Measurements from ENCODE around the gene AREL1. TPM values are rescaled to one million over a fixed set of nuclear protein-coding genes. Genes with fewer than 3 reads are reported as not detected.

AREL1 gene
- total RNA-seq, 4 donors from 2014 or later = 23.3 to 35.5 (median 24.2) TPM

- TF ChIP-seq, protein P1, sequence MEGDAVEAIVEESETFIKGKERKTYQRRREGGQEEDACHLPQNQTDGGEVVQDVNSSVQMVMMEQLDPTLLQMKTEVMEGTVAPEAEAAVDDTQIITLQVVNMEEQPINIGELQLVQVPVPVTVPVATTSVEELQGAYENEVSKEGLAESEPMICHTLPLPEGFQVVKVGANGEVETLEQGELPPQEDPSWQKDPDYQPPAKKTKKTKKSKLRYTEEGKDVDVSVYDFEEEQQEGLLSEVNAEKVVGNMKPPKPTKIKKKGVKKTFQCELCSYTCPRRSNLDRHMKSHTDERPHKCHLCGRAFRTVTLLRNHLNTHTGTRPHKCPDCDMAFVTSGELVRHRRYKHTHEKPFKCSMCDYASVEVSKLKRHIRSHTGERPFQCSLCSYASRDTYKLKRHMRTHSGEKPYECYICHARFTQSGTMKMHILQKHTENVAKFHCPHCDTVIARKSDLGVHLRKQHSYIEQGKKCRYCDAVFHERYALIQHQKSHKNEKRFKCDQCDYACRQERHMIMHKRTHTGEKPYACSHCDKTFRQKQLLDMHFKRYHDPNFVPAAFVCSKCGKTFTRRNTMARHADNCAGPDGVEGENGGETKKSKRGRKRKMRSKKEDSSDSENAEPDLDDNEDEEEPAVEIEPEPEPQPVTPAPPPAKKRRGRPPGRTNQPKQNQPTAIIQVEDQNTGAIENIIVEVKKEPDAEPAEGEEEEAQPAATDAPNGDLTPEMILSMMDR (IDR thresholded peaks at IDR 0.05; ENCODE audit: low read depth) = no peak
Observed at GRCh38 chr14:74645756-74646470, 67.0 kb downstream of the AREL1 start.

DNA sequence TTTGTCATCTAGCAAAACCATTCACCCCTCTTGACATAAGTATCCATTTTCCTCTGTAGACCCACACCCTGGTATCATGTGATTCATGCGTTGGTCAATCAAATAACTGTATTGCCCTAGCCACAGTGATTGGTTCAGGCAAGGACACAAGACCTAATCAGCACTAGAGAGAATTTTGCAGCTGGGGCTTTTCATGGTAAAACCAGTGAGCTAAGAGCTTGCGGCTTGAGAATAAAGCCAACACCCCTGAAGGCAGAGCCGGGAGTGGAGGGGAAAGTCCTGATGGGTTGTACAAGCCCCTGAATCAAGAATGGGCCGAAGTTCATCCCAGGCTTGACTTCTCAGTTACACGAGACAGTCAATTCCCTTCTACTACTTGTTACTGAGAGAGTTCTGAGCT is 67.6 kb downstream of the AREL1 start:
- TF ChIP-seq, protein P1 (IDR thresholded peaks at IDR 0.05; ENCODE audit: low read depth) = no peak

DNA sequence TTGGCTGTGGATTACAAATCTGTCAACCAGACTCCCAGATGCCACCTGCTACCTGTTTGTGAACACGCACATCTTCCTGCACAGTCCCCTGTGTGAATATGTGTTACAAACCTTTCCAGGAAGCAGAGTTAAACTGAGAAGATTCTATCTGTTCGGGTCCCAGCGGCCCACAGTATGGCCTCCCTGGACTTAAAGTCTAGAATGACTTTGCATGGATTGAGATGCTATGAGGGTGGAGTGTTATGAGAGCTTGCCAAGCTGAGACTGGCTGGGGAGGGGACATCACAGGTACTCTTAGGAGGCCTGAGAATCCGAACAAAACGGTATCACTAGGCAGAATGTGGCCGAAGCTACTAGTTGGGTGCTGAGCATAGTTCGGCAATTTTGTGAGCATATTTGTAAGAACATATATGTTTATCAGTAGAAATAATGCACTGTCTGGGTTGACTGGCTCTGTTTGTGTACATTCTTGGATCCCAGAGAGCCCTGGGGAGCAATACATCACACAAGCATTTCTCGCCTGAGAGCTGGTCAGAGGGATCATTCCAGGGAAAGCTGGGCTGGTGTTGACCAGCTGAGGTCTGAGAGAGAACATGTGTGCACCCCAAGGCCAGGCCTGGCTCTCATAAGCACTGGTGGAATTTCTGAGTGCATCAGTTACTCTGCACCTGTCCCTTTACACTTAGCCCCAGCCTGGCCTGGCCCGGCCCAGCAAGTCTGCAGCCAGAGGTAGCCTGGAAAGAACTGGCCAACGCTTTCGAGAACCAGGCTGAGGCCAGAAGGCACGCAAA is 71.1 kb downstream of the AREL1 start:
- TF ChIP-seq, protein P1 (IDR thresholded peaks at IDR 0.05; ENCODE audit: low read depth) = no peak

DNA sequence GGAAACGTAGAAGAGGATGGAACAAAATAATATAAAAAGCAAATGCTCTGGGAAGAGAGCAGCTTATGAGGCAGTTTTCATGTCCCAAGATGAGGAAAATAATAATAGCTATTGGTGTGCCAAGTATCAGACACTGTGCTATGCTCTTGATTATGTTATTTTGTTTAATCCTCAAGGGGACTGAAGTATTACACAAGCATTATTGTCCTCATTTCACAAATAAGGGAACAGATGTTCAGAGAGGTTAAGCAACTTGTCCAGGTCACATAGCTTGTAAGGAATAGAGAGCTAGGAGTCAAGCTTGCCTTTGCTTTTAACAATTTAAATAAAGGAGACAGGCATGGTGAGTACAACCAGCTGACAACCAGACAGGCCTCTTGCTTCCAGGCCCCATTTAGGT is 73.9 kb downstream of the AREL1 start:
- TF ChIP-seq, protein P1 (IDR thresholded peaks at IDR 0.05; ENCODE audit: low read depth) = no peak

GRCh38 chr14:74638066-74638465 is 74.8 kb downstream of the AREL1 start:
- TF ChIP-seq, protein P1 (IDR thresholded peaks at IDR 0.05; ENCODE audit: low read depth) = no peak

DNA sequence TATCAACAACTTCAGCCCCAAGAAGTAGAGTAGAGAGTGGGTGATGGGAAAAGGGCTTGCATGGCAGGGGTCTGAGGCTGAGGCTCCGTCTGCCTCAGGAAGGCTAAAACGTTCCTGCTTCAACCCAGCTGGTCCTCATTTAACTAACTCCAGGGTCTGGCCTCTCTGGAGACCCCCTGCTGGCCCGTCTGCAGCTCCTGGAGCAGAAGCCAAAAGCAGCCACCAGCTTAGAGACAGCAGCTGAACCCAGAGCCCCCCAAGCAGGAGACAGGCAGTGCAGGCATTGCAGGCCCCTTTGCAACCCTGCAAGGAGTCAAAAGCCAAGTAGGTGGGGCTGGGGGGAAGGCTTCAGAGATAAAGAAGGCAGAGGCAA is 75.7 kb downstream of the AREL1 start:
- TF ChIP-seq, protein P1 (IDR thresholded peaks at IDR 0.05; ENCODE audit: low read depth) = no peak

DNA sequence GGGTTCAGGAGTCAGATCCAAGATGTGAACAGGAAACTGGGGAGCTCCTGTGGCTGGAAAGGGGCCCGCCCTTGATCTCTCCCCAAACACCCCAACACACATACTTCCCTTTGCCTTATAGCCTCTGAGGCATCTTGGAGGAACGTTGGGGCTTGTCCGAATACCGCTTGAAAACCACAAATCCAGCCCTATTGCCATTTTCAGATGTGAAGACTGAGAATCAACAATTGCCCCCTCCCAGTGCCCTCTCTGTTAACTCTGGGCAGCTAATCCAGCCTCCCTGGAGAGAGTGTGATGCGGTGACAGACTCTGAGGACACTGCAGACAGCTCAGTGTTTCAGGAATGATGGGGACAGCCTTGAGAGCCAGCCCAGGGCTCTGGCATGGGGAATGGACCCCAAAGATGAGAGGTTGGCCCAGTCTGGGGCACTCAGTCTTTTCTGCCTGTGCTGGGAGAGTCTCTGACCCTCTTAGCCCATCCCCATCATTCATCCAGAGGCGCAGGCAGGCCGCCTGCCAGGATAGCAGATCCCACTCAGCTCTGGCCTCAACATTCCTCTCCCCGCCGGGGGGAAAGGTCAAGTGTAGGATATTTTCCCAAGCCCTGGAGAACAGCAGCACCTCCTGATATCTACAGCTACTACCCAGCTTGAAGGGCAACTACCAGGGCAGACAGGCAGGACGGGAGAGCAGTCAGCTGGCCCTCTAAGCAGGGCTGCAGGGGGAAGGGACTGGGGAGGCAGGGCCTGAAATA is 76.3 kb downstream of the AREL1 start:
- TF ChIP-seq, protein P1 (IDR thresholded peaks at IDR 0.05; ENCODE audit: low read depth) = no peak

Measured in subcutaneous adipose tissue (tissue), 4 donors.